Measurements from ENCODE around the gene MLYCD.

GRCh38 chr16:83946154-83946780 is 47.4 kb downstream of the MLYCD start:
- TF ChIP-seq, protein P1, sequence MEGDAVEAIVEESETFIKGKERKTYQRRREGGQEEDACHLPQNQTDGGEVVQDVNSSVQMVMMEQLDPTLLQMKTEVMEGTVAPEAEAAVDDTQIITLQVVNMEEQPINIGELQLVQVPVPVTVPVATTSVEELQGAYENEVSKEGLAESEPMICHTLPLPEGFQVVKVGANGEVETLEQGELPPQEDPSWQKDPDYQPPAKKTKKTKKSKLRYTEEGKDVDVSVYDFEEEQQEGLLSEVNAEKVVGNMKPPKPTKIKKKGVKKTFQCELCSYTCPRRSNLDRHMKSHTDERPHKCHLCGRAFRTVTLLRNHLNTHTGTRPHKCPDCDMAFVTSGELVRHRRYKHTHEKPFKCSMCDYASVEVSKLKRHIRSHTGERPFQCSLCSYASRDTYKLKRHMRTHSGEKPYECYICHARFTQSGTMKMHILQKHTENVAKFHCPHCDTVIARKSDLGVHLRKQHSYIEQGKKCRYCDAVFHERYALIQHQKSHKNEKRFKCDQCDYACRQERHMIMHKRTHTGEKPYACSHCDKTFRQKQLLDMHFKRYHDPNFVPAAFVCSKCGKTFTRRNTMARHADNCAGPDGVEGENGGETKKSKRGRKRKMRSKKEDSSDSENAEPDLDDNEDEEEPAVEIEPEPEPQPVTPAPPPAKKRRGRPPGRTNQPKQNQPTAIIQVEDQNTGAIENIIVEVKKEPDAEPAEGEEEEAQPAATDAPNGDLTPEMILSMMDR (IDR thresholded peaks at IDR 0.05; ENCODE audit: poor library complexity, severe bottlenecking), result no peak
- no peak for TF ChIP-seq EP300 (conservative IDR thresholded peaks at IDR 0.05; ENCODE audit: poor library complexity, severe bottlenecking)
- no peak for TF ChIP-seq EZH2 (IDR thresholded peaks at IDR 0.05; ENCODE audit: borderline replicate concordance, insufficient read depth, low read length, poor library complexity, severe bottlenecking)
- TF ChIP-seq TAF1 (IDR thresholded peaks at IDR 0.05; ENCODE audit: low read depth), result no peak
- TF ChIP-seq POLR2AphosphoS5 (IDR thresholded peaks at IDR 0.05), result no peak
- no peak for TF ChIP-seq MXI1 (conservative IDR thresholded peaks at IDR 0.05; ENCODE audit: poor library complexity, severe bottlenecking)

Measured in neural cell (in vitro differentiated cells).